Stomach (tissue), 9 donors: ENCODE results near the gene SKP1. TPM values are rescaled to one million over a fixed set of nuclear protein-coding genes. Genes with fewer than 3 reads are reported as not detected.
"Not testable (repeated sequence)": the region's sequence is repeated elsewhere in the genome, so short reads cannot be mapped to it uniquely, and the experiment has no call there.

Experiments
- DNase-seq, 2 donors: peaks; one replicate each; pipeline versions ENCODE4 v3.0.0 to v3.0.0-alpha.2; 2013 to 2019
- H3K27ac ChIP-seq, 5 donors: fragments of 200-600 bp in 4 of 5; sonication (generic) in 4 of 5; one replicate each; pipeline ENCODE4 v1.5.1; 2013 to 2019; ENCODE audit warnings: mild to moderate bottlenecking in 1 of 5, moderate library complexity in 1 of 5
- H3K27me3 ChIP-seq, 3 donors: fragments of 200-600 bp; sonication (generic); one replicate each; pipeline ENCODE4 v1.5.1; 2017 to 2019; ENCODE audit warnings: mixed run types in 1 of 3
- H3K36me3 ChIP-seq, 4 donors: fragments of 200-600 bp; sonication (generic); 1 replicate in 3 of 4; 2 replicates in 1 of 4; pipeline ENCODE4 v1.5.1; 2016 to 2019
- H3K4me1 ChIP-seq, 4 donors: fragments of 200-600 bp; sonication (generic); one replicate each; pipeline ENCODE4 v1.5.1; 2016 to 2019
- H3K4me3 ChIP-seq, 4 donors: fragments of 200-600 bp; sonication (generic) in 3 of 4; one replicate each; pipeline ENCODE4 v1.5.1; 2016 to 2019; ENCODE audit warnings: mild to moderate bottlenecking in 1 of 4
- H3K9me3 ChIP-seq, 4 donors: fragments of 200-600 bp; sonication (generic); one replicate each; pipeline ENCODE4 v1.5.1; 2016 to 2019
- CTCF ChIP-seq, 7 experiments: fragments of 450-650 bp in 4 of 7; fragments of 200-600 bp in 3 of 7; sonication (generic) in 3 of 7; IDR thresholded peaks; one replicate each; pipeline ENCODE4 v1.5.1; 2016 to 2019; ENCODE audit warnings: antibody characterized with exemption in 7 of 7, control low read depth in 2 of 7, mild to moderate bottlenecking in 1 of 7
- EP300 ChIP-seq: sonication (generic); formaldehyde crosslinking; IDR thresholded peaks from one replicate; pipeline ENCODE4 v1.6.1; 2017; ENCODE audit warnings: antibody characterized with exemption
- POLR2A ChIP-seq, 4 donors: fragments of 450-650 bp; IDR thresholded peaks; one replicate each; pipeline ENCODE4 v1.6.1; 2016; ENCODE audit warnings: antibody characterized with exemption in 4 of 4, control low read depth in 2 of 4, mild to moderate bottlenecking in 1 of 4, moderate library complexity in 1 of 4
- POLR2AphosphoS5 ChIP-seq, 3 donors: sonication (generic); formaldehyde crosslinking; IDR thresholded peaks; one replicate each; pipeline ENCODE4 v1.6.1; 2016; ENCODE audit warnings: antibody characterized with exemption in 3 of 3
- WGBS, 5 donors: extraction: QIAGEN DNeasy Blood & Tissue Kit in 3 of 5; methylation state at CpG; one replicate each; pipeline versions ENCODE4 v1.1.5 to v1.1.7; 2013 to 2018; 5-methylcytosine and 5-hydroxymethylcytosine counted together
- intact Hi-C: fragments of 100-400 bp; cut with DNase I; formaldehyde crosslinking; loops from one replicate; pipeline ENCODE4 v1.15.1; 2023; ENCODE audit warnings: low total_unique reads
- polyA plus RNA-seq, 3 donors: library from polyadenylated mRNA; stranded (reverse); fragments of 200-250 nt; gene quantifications; one replicate each; pipeline ENCODE4 v1.2.3, GENCODE V29; 2013
- total RNA-seq, 5 donors: library from RNA; depleted of rRNA; stranded (reverse); fragments of >200 nt; gene quantifications; one replicate each; pipeline versions ENCODE4 v1.1.0 to v1.2.3, GENCODE V29; 2014 to 2016
- donor health status: healthy with polysubstance abuse.
- donor health status: Bipolar disorder and iron deficiency.
- donor health status: healthy.

SKP1 gene
- total and polyA plus RNA-seq, 8 donors, result 18.1 to 590 (median 162) TPM

DNA sequence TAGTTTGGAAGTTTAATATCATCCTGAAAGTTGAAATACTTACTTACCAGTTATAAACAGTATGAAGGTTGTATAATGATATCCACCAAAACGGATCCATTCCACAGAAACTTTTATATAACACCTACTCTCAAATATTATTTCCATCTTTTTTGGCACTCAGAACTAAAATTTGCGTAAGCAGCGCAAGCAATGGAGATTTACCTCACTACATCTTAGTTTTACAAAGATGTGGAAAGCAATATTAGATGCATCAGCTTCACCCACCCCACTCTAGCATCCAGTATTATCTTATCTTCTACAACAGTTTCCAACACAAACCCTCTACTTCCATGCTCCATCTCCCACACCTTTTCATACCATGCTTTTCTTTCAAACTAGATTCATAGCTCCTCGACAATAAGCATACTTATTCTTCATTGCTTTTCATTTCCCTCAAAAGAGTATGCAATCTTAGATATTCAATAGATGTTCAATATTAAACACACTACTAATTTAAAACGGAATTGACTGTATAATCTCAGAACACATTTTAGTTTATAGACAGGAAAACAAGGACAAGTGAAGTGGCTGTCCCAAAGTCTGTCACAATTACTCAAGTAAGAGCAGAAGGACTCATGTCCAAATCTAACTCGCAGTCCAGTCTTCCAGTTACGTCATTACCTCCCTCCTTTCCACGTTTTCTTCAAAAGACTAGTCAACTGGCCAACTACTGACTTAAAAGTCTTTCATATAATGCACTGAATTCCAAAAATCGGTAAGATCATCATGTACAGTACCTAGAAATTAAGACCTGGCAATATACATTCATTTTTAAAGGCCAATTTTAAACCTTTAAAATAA lies 46.9 kb upstream of the SKP1 start:
- no peak for TF ChIP-seq POLR2AphosphoS5 (IDR thresholded peaks at IDR 0.05)
- no peak for TF ChIP-seq POLR2A (IDR thresholded peaks at IDR 0.05)
- no peak for TF ChIP-seq EP300
- no peak for TF ChIP-seq CTCF (IDR thresholded peaks at IDR 0.05)
- 23 to 31% (median 27%) methylated on average over 9 of the region's 9 CpGs for WGBS, 5 donors
- peak overlapping the region; percentile 72 to 98 (median 82) for H3K4me3 ChIP-seq
- peak in 1 of 2 donors; percentile 26 for DNase-seq
- intact Hi-C loops, result no loop called here
- peaks cover 0 to 12% (median 6%) of the 10 kb centered on the region in 4 donors for H3K36me3 ChIP-seq
- peaks cover 58 to 72% (median 67%) of the 10 kb centered on the region in 4 donors for H3K4me1 ChIP-seq
- H3K27ac ChIP-seq, result peak overlapping the region; percentile 31 to 100 (median 100)
- no peaks in the 10 kb centered on the region for H3K27me3 ChIP-seq
- no peaks in the 10 kb centered on the region for H3K9me3 ChIP-seq

- peak overlapping the region in 2 of 5 donors; percentile 31 to 100 for H3K27ac ChIP-seq
Measured at GRCh38 chr5:134221690-134222089, 44.9 kb upstream of the SKP1 start.

GRCh38 chr5:134215757-134216156 lies 39.0 kb upstream of the SKP1 start:
- Histone ChIP-seq H3K4me1 (peaks cover 21 to 97% (median 63%) of the 10 kb centered on the region in 4 donors), H3K36me3 (peaks cover 0 to 5% (median 2%) of the 10 kb centered on the region in 4 donors), H3K27ac (no peak overlapping the region), H3K4me3 (no peak overlapping the region), H3K27me3 (no peaks in the 10 kb centered on the region), H3K9me3 (no peaks in the 10 kb centered on the region)
- intact Hi-C loops, result no loop called here
- TF ChIP-seq CTCF (IDR thresholded peaks at IDR 0.05), result no peak
- no peak for TF ChIP-seq POLR2AphosphoS5 (IDR thresholded peaks at IDR 0.05)
- no peak for TF ChIP-seq POLR2A (IDR thresholded peaks at IDR 0.05)
- TF ChIP-seq EP300, result no peak
- no peak for DNase-seq
- WGBS, 5 donors, result 59 to 75% (median 67%) methylated on average over 2 of the region's 2 CpGs

More at GRCh38 chr5:134221690-134222089, 44.9 kb upstream of the SKP1 start:
- Histone ChIP-seq H3K4me3 (peak overlapping the region in 1 of 4 donors; percentile 72), H3K36me3 (peaks cover 0 to 12% (median 6%) of the 10 kb centered on the region in 4 donors), H3K4me1 (peaks cover 53 to 82% (median 74%) of the 10 kb centered on the region in 4 donors)
- intact Hi-C loops, H3K27me3 ChIP-seq, H3K9me3 ChIP-seq, DNase-seq: not testable (repeated sequence)
- WGBS, 5 donors, result 68 to 85% (median 75%) methylated on average over 5 of the region's 5 CpGs

- peaks cover 31 to 97% (median 66%) of the 10 kb centered on the region in 4 donors for H3K4me1 ChIP-seq
- H3K4me3 ChIP-seq, H3K27ac ChIP-seq, H3K9me3 ChIP-seq, H3K27me3 ChIP-seq, intact Hi-C loops, H3K36me3 ChIP-seq: not testable (repeated sequence)
- 68 to 96% (median 85%) methylated on average over 14 of the region's 14 CpGs for WGBS, 5 donors
- peak in 1 of 2 donors; percentile 23 for DNase-seq
Measured at GRCh38 chr5:134211263-134212031, 34.7 kb upstream of the SKP1 start.

DNA sequence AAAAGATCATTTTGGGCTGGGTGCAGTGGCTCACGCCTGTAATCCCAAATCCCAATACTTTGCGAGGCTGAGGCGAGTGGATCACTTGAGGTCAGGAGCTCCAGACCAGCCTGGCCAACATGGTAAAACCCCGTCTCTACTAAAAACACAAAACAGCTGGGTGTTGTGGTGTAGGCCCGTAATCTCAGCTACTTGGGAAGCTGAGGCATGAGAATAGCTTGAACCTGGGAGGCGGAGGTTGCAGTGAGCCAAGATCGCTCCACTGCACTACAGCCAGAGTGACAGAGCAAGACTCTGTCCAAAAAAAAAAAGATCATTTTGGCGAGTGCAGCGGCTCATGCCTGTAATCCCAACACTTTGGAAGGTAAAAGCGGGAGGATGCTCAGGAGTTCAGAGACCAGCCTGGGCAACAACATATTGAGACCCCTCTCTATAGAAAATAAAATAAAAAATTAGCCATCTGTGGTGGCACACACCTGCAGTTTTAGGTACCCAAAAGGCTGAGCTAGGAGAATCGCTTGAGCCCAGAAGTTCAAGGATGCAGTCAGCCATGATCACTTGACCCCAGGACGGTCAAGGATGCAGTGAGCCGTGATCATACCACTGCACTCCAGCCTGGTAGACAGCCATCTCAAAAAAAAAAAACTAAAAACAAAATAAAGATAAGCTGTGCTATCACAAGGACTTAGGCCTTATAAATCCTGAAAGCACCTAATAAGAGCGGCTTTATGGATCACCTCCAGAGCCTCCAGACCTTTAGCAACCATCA lies 32.9 kb upstream of the SKP1 start:
- no peak for DNase-seq
- peaks cover 31 to 87% (median 64%) of the 10 kb centered on the region in 4 donors for H3K4me1 ChIP-seq
- intact Hi-C loops, result no loop called here
- H3K9me3 ChIP-seq, result no peaks in the 10 kb centered on the region
- TF ChIP-seq POLR2AphosphoS5 (IDR thresholded peaks at IDR 0.05), result no peak
- H3K36me3 ChIP-seq, result peaks cover 5 to 14% (median 13%) of the 10 kb centered on the region in 4 donors
- H3K27ac ChIP-seq, result no peak overlapping the region
- peak overlapping the region in 1 of 4 donors; percentile 9 for H3K4me3 ChIP-seq
- H3K27me3 ChIP-seq, result no peaks in the 10 kb centered on the region
- WGBS, 5 donors, result 70 to 78% (median 73%) methylated on average over 14 of the region's 14 CpGs
